Ishikawa (cell line): ENCODE measurements around the gene SSH2.

ENCODE experiments used
- CEBPB ChIP-seq: IDR thresholded peaks from 2 replicates; pipeline ENCODE4 v1.6.1; 2012
- CREB1 ChIP-seq: IDR thresholded peaks from 2 replicates; pipeline ENCODE4 v1.6.1; 2012; ENCODE audit warnings: low read depth
- EGR1 ChIP-seq: IDR thresholded peaks from 2 replicates; pipeline ENCODE4 v1.6.1; 2012
- EP300 ChIP-seq: IDR thresholded peaks from 2 replicates; pipeline ENCODE4 v1.6.1; 2012; ENCODE audit warnings: borderline replicate concordance
- FOXM1 ChIP-seq: IDR thresholded peaks from 2 replicates; pipeline ENCODE4 v1.6.1; 2012; ENCODE audit warnings: low read depth, borderline replicate concordance
- NFIC ChIP-seq: IDR thresholded peaks from 2 replicates; pipeline ENCODE4 v1.6.1; 2012
- RAD21 ChIP-seq: IDR thresholded peaks from 2 replicates; pipeline ENCODE4 v1.6.1; 2012; ENCODE audit warnings: low read depth
- TAF1 ChIP-seq: IDR thresholded peaks from 2 replicates; pipeline ENCODE4 v1.6.1; 2012; ENCODE audit warnings: low read depth, mild to moderate bottlenecking
- TCF12 ChIP-seq: IDR thresholded peaks from 2 replicates; pipeline ENCODE4 v1.6.1; 2012; ENCODE audit warnings: low read depth
- TEAD4 ChIP-seq: IDR thresholded peaks from 2 replicates; pipeline ENCODE4 v1.6.1; 2012
- YY1 ChIP-seq: IDR thresholded peaks from 2 replicates; pipeline ENCODE4 v1.6.1; 2012; ENCODE audit warnings: low read depth
- ZBTB7A ChIP-seq: IDR thresholded peaks from 2 replicates; pipeline ENCODE4 v1.6.1; 2012; ENCODE audit warnings: low read depth
- TF ChIP-seq, protein P1 (sequence below): IDR thresholded peaks from 2 replicates; pipeline ENCODE4 v1.6.1; 2012; ENCODE audit warnings: low read depth, mild to moderate bottlenecking
- TF ChIP-seq, protein P2 (sequence below): IDR thresholded peaks from 2 replicates; pipeline ENCODE4 v1.6.1; 2012
- TF ChIP-seq, protein P3 (sequence below): IDR thresholded peaks from 2 replicates; pipeline ENCODE4 v1.6.1; 2012

Gene SSH2

DNA sequence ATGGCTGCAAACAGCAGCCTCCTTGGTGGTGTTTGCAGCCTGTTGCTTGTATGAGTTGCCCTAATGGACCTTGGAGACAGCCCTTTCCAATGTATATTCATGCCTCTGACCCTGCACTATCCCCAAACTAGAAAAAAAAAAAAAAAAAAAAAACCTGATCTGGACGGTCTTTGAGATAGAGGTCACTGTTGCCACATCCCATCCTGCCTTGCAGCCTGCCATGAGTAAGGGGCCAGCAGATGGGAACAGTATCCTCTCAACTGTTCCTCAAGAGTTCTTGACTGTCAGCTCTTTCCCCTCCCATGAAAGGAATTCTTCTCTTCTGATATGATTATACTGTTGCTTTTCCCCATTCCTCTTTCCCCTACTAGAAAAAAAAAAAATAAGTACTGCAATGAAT is 152.4 kb downstream of the SSH2 start:
- TF ChIP-seq TCF12 (no peak), FOXM1 (no peak)
- TF ChIP-seq, protein P1, sequence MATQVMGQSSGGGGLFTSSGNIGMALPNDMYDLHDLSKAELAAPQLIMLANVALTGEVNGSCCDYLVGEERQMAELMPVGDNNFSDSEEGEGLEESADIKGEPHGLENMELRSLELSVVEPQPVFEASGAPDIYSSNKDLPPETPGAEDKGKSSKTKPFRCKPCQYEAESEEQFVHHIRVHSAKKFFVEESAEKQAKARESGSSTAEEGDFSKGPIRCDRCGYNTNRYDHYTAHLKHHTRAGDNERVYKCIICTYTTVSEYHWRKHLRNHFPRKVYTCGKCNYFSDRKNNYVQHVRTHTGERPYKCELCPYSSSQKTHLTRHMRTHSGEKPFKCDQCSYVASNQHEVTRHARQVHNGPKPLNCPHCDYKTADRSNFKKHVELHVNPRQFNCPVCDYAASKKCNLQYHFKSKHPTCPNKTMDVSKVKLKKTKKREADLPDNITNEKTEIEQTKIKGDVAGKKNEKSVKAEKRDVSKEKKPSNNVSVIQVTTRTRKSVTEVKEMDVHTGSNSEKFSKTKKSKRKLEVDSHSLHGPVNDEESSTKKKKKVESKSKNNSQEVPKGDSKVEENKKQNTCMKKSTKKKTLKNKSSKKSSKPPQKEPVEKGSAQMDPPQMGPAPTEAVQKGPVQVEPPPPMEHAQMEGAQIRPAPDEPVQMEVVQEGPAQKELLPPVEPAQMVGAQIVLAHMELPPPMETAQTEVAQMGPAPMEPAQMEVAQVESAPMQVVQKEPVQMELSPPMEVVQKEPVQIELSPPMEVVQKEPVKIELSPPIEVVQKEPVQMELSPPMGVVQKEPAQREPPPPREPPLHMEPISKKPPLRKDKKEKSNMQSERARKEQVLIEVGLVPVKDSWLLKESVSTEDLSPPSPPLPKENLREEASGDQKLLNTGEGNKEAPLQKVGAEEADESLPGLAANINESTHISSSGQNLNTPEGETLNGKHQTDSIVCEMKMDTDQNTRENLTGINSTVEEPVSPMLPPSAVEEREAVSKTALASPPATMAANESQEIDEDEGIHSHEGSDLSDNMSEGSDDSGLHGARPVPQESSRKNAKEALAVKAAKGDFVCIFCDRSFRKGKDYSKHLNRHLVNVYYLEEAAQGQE, result no peak

DNA sequence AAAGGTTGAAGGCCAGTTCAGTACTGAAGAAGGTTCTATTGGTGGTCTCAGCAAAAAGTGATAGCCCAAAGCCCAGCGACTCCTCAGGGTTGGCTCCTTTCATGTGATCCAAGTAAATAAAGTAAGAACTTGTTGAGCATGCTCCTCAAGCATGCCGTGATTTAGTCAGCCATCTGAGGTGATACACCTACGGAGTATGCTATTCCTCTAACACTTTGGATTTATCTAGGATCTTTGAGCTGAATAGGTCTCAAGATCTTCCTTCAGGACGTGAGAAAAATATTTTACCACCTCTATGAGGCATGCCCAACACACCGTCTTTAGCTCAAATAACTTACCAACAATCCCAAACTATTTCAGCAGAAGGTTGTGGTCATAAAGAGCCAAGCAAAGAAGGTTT is 154.0 kb downstream of the SSH2 start:
- no peak for TF ChIP-seq ZBTB7A
- TF ChIP-seq CEBPB, result no peak
- TF ChIP-seq RAD21, result no peak
- TF ChIP-seq, protein P2, sequence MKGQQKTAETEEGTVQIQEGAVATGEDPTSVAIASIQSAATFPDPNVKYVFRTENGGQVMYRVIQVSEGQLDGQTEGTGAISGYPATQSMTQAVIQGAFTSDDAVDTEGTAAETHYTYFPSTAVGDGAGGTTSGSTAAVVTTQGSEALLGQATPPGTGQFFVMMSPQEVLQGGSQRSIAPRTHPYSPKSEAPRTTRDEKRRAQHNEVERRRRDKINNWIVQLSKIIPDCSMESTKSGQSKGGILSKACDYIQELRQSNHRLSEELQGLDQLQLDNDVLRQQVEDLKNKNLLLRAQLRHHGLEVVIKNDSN, result no peak
- TF ChIP-seq TCF12, result no peak
- TF ChIP-seq, protein P1, result no peak
- TF ChIP-seq YY1, result no peak
- TF ChIP-seq TEAD4, result no peak
- no peak for TF ChIP-seq CREB1
- TF ChIP-seq FOXM1, result no peak
- TF ChIP-seq, protein P3, sequence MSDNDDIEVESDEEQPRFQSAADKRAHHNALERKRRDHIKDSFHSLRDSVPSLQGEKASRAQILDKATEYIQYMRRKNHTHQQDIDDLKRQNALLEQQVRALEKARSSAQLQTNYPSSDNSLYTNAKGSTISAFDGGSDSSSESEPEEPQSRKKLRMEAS, result no peak
- TF ChIP-seq EP300, result no peak
- no peak for TF ChIP-seq NFIC
- no peak for TF ChIP-seq EGR1
- no peak for TF ChIP-seq TAF1

DNA sequence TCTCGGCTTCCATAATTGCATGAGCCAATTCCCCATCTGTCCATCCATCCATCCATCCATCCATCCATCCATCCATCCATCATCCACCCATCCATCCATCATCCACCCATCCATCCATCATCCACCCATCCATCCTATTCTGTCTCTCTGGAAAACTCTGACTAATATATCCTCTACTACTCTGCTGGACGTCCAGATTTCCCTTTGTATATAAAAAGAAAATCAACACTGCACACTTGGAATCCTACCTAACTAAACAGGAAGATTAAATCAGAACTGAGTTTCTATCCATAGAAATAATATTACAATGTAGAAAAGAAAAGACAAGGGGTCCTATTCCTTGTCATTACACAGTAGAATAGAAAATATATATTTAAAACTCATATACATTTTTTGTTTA is 157.0 kb downstream of the SSH2 start:
- TF ChIP-seq TEAD4 (no peak), TAF1 (no peak), NFIC (no peak), CEBPB (no peak), RAD21 (no peak), EGR1 (no peak)
- TF ChIP-seq, protein P3, result no peak
- TF ChIP-seq, protein P1, result no peak

DNA sequence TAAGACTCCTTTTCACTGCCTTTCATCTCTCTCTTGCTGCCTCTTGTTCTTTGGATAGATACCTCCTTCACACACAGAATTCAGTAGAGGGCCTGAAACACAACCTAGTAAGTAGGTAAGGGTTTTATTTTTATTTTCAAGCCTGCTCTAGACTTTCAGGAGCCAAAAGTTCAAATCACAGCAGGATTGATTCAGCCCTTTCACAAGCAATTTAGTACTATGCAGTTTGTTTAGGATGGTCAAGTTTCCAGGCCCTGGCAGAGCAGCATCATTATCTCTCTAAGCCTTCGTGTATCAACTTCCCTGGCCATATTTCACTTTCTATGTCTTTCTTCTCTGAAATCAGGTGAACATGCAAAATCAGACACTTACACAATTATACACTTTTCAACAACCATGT is 158.5 kb downstream of the SSH2 start:
- no peak for TF ChIP-seq CEBPB
- TF ChIP-seq EP300, result no peak
- no peak for TF ChIP-seq TEAD4
- TF ChIP-seq, protein P3, result no peak
- TF ChIP-seq, protein P2, result no peak
- TF ChIP-seq EGR1, result no peak
- TF ChIP-seq, protein P1, result no peak
- no peak for TF ChIP-seq NFIC
